ENCODE measurements around the gene ITPKC.

ITPKC gene

GRCh38 chr19:40690693-40691420 lies 26.1 kb upstream of the ITPKC start:
- DNase-seq (ENCODE audit: low spot score): peak; percentile 98

GRCh38 chr19:40691421-40692211 lies 25.3 kb upstream of the ITPKC start:
- peak; percentile 57 for DNase-seq (ENCODE audit: low spot score)

GRCh38 chr19:40692212-40692551 lies 24.7 kb upstream of the ITPKC start:
- DNase-seq (ENCODE audit: low spot score): no peak

- DNase-seq (ENCODE audit: low spot score): no peak
Measured at GRCh38 chr19:40693150-40693788, 23.6 kb upstream of the ITPKC start.

- DNase-seq (ENCODE audit: low spot score): no peak
Measured at GRCh38 chr19:40693896-40694295, 23.0 kb upstream of the ITPKC start.

- DNase-seq (ENCODE audit: low spot score): no peak
Measured at GRCh38 chr19:40695881-40696280, 21.0 kb upstream of the ITPKC start.

GRCh38 chr19:40697007-40697406 lies 19.9 kb upstream of the ITPKC start:
- DNase-seq (ENCODE audit: low spot score): no peak

GRCh38 chr19:40700083-40700482 lies 16.8 kb upstream of the ITPKC start:
- DNase-seq (ENCODE audit: low spot score): no peak

GRCh38 chr19:40701758-40702157 lies 15.2 kb upstream of the ITPKC start:
- no peak for DNase-seq (ENCODE audit: low spot score)

- DNase-seq (ENCODE audit: low spot score): peak; percentile 81
Measured at GRCh38 chr19:40702337-40703012, 14.4 kb upstream of the ITPKC start.

GRCh38 chr19:40703029-40703755 lies 13.7 kb upstream of the ITPKC start:
- no peak for DNase-seq (ENCODE audit: low spot score)

GRCh38 chr19:40704491-40705361 lies 12.2 kb upstream of the ITPKC start:
- no peak for DNase-seq (ENCODE audit: low spot score)

- DNase-seq (ENCODE audit: low spot score): no peak
Measured at GRCh38 chr19:40705362-40705651, 11.6 kb upstream of the ITPKC start.

GRCh38 chr19:40705950-40706619 lies 10.8 kb upstream of the ITPKC start:
- DNase-seq (ENCODE audit: low spot score): no peak

GRCh38 chr19:40707615-40708014 lies 9.3 kb upstream of the ITPKC start:
- no peak for DNase-seq (ENCODE audit: low spot score)

- no peak for DNase-seq (ENCODE audit: low spot score)
Measured at GRCh38 chr19:40709817-40710216, 7.1 kb upstream of the ITPKC start.

- no peak for DNase-seq (ENCODE audit: low spot score)
Measured at GRCh38 chr19:40713939-40714338, 3.0 kb upstream of the ITPKC start.

- peak; percentile 96 for DNase-seq (ENCODE audit: low spot score)
Measured at GRCh38 chr19:40714441-40715299, 2.2 kb upstream of the ITPKC start.

- no peak for DNase-seq (ENCODE audit: low spot score)
Measured at GRCh38 chr19:40716031-40716481, 856 bp upstream of the ITPKC start.

Measured in ecto neural progenitor cell (in vitro differentiated cells).